ENCODE data around the gene ZNF469. TPM values are rescaled to one million over a fixed set of nuclear protein-coding genes. Genes with fewer than 3 reads are reported as not detected.

ZNF469 gene
- total RNA-seq, 1 experiment from 2014 or later = 3.2 TPM

GRCh38 chr16:88342491-88342890, 40.3 kb upstream of the ZNF469 start:
- H3K36me3 Mint-ChIP-seq = no peaks in the 10 kb centered on the region
- no peak for DNase-seq (ENCODE audit: low spot score)
- no peak overlapping the region for H3K4me3 Mint-ChIP-seq
- H3K4me1 Mint-ChIP-seq = no peaks in the 10 kb centered on the region
- no peaks in the 10 kb centered on the region for H3K27me3 Mint-ChIP-seq (ENCODE audit: low read depth)
- no peak overlapping the region for H3K27ac Mint-ChIP-seq
- no peak for TF ChIP-seq NR1H2 (CRISPR knock-in tag; IDR thresholded peaks at IDR 0.05)
- TF ChIP-seq E2F5 (CRISPR knock-in tag; IDR thresholded peaks at IDR 0.05) = no peak
- TF ChIP-seq SMAD3 (CRISPR knock-in tag; IDR thresholded peaks at IDR 0.05; ENCODE audit: borderline replicate concordance) = no peak
- TF ChIP-seq ATF2 (CRISPR knock-in tag; IDR thresholded peaks at IDR 0.05; ENCODE audit: borderline replicate concordance, low read depth) = no peak
- TF ChIP-seq ZNF121 (CRISPR knock-in tag; IDR thresholded peaks at IDR 0.05) = no peak
- no peak for TF ChIP-seq HMGXB4 (CRISPR knock-in tag; IDR thresholded peaks at IDR 0.05)
- no peak for TF ChIP-seq ETV6 (CRISPR knock-in tag; IDR thresholded peaks at IDR 0.05)
- no peak for TF ChIP-seq PRDM15 (CRISPR knock-in tag; IDR thresholded peaks at IDR 0.05)
- TF ChIP-seq FOXP1 (CRISPR knock-in tag; IDR thresholded peaks at IDR 0.05; ENCODE audit: borderline replicate concordance) = no peak
- TF ChIP-seq USF2 (CRISPR knock-in tag; IDR thresholded peaks at IDR 0.05) = no peak
- no peak for TF ChIP-seq CTCF (IDR thresholded peaks at IDR 0.05)
- ChIA-PET CTCF (no interaction called here), POLR2A (no interaction called here)
- H3K9me3 Mint-ChIP-seq = peaks cover 20% of the 10 kb centered on the region
- ATAC-seq = no peak

GRCh38 chr16:88343271-88343791, 39.4 kb upstream of the ZNF469 start:
- Mint-ChIP-seq H3K27ac (no peak overlapping the region), H3K4me1 (no peaks in the 10 kb centered on the region), H3K9me3 (peaks cover 14% of the 10 kb centered on the region), H3K27me3 (ENCODE audit: low read depth) (no peaks in the 10 kb centered on the region), H3K36me3 (no peaks in the 10 kb centered on the region), H3K4me3 (no peak overlapping the region)
- ChIA-PET POLR2A (no interaction called here), CTCF (no interaction called here)
- TF ChIP-seq USF2 (CRISPR knock-in tag; IDR thresholded peaks at IDR 0.05) = no peak
- TF ChIP-seq FOXJ3 (CRISPR knock-in tag; IDR thresholded peaks at IDR 0.05; ENCODE audit: borderline replicate concordance) = no peak
- no peak for TF ChIP-seq SP1 (CRISPR knock-in tag; conservative IDR thresholded peaks at IDR 0.05)
- no peak for TF ChIP-seq MYBL2 (CRISPR knock-in tag; IDR thresholded peaks at IDR 0.05)
- TF ChIP-seq ZNF121 (CRISPR knock-in tag; IDR thresholded peaks at IDR 0.05) = no peak
- TF ChIP-seq NR3C1 (CRISPR knock-in tag; conservative IDR thresholded peaks at IDR 0.05; ENCODE audit: low read depth) = no peak
- TF ChIP-seq SMAD3 (CRISPR knock-in tag; IDR thresholded peaks at IDR 0.05; ENCODE audit: borderline replicate concordance) = no peak
- TF ChIP-seq STAT6 (CRISPR knock-in tag; conservative IDR thresholded peaks at IDR 0.05; ENCODE audit: low read depth) = no peak
- TF ChIP-seq RELA (CRISPR knock-in tag; IDR thresholded peaks at IDR 0.05; ENCODE audit: borderline replicate concordance) = no peak
- TF ChIP-seq GABPB1 (CRISPR knock-in tag; IDR thresholded peaks at IDR 0.05) = no peak
- DNase-seq (ENCODE audit: low spot score) (no peak), ATAC-seq (no peak)

Measured in WTC11 (cell line).